ENCODE measurements around the gene CCNG1. TPM values are rescaled to one million over a fixed set of nuclear protein-coding genes. Genes with fewer than 3 reads are reported as not detected.

Gene CCNG1
- polyA plus RNA-seq, 1 experiment: 74.2 TPM

- POLR2A ChIA-PET: no interaction called here
- H3K4me3 ChIP-seq (ENCODE audit: low read depth, low read length): no peak overlapping the region
- no peak for DNase-seq (ENCODE audit: low read depth)
- no peaks in the 10 kb centered on the region for H3K36me3 ChIP-seq (ENCODE audit: control insufficient read depth, insufficient read depth, low read length)
- CTCF ChIA-PET: no interaction called here
- TF ChIP-seq CTCF (IDR thresholded peaks at IDR 0.05; ENCODE audit: insufficient read depth, low read depth, low read length): no peak
- H3K27me3 ChIP-seq (ENCODE audit: control insufficient read depth, insufficient read depth, low read length): no peaks in the 10 kb centered on the region
Observed at GRCh38 chr5:163478982-163479271, 41.5 kb downstream of the CCNG1 start.

- no peaks in the 10 kb centered on the region for H3K27me3 ChIP-seq (ENCODE audit: control insufficient read depth, insufficient read depth, low read length)
- ChIA-PET POLR2A (no interaction called here), CTCF (interaction anchor here (0.8 to 3.1 kb wide), 9 partner anchors 9 to 29 kb away, joined by 3 to 12 read pairs (median 4); partner anchors contain the start of genes HMMR, MAT2B and NUDCD2)
- H3K4me3 ChIP-seq (ENCODE audit: low read depth, low read length): no peak overlapping the region
- H3K36me3 ChIP-seq (ENCODE audit: control insufficient read depth, insufficient read depth, low read length): no peaks in the 10 kb centered on the region
- TF ChIP-seq CTCF (IDR thresholded peaks at IDR 0.05; ENCODE audit: insufficient read depth, low read depth, low read length): peak; percentile 49
- DNase-seq (ENCODE audit: low read depth): no peak
Observed at GRCh38 chr5:163489055-163489744, 51.8 kb downstream of the CCNG1 start.

GRCh38 chr5:163489745-163490075, 52.3 kb downstream of the CCNG1 start:
- no peak for DNase-seq (ENCODE audit: low read depth)
- TF ChIP-seq CTCF (IDR thresholded peaks at IDR 0.05; ENCODE audit: insufficient read depth, low read depth, low read length): no peak
- no peaks in the 10 kb centered on the region for H3K27me3 ChIP-seq (ENCODE audit: control insufficient read depth, insufficient read depth, low read length)
- no peak overlapping the region for H3K4me3 ChIP-seq (ENCODE audit: low read depth, low read length)
- ChIA-PET POLR2A (no interaction called here), CTCF (interaction anchor here (0.8 to 3.1 kb wide), 8 partner anchors 10 to 21 kb away, joined by 3 to 12 read pairs (median 5); partner anchors contain the start of gene MAT2B)
- no peaks in the 10 kb centered on the region for H3K36me3 ChIP-seq (ENCODE audit: control insufficient read depth, insufficient read depth, low read length)

Small RNA genes within 50 kb of the gene (small RNA-seq; reads per million reads assigned to genes)
- gene AC008723.1 (ENCODE audit: insufficient read length, low read depth, low replicate concordance): not detected

Other genes starting within 250 kb of the CCNG1 start
- gene NUDCD2, start 22.5 kb downstream of the CCNG1 start, polyA plus RNA-seq (2011; rRNA removed): 2.5 and 6.2 TPM in 2 replicates
- 5.4 and 12.0 TPM in 2 replicates for gene HMMR, start 23.0 kb downstream of the CCNG1 start, polyA plus RNA-seq (2011; rRNA removed)
- gene MAT2B, start 68.0 kb downstream of the CCNG1 start, polyA plus RNA-seq (2011; rRNA removed): 23.5 and 40.3 TPM in 2 replicates